GF-D8 (cell line): ENCODE results near the gene IKZF4.
"Not testable (repeated sequence)": the region's sequence is repeated elsewhere in the genome, so short reads cannot be mapped to it uniquely, and the experiment has no call there.

Experiments used
- DNase-seq: peaks from one replicate; lab custom pipeline; 2025; lab: John Stamatoyannopoulos, UW

IKZF4 gene

GRCh38 chr12:56020423-56021184 lies at the start of gene IKZF4:
Gene IKZF4 (plus strand): TSS chr12:56021043. CDS start chr12:56021494, 451 bp downstream.
- peak; percentile 92 for DNase-seq

- no peak for DNase-seq
Measured at GRCh38 chr12:55972042-55972441, 48.8 kb upstream of the IKZF4 start.

DNA sequence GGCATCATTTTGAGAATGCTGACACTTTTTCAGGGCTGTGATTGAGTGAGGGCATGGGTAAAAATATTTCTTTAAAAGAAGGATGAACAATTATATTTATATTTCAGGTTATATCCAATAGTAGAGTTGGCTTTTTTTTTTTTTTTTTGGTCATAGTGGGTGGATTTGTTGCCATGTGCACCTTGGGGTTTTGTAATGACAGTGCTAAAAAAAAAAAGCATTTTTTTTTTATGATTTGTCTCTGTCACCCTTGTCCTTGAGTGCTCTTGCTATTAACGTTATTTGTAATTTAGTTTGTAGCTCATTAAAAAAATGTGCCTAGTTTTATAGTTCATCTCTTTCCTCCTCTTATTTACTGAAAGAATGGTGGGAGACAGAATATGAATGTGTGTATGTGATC lies 48.4 kb upstream of the IKZF4 start:
- DNase-seq = no peak

- no peak for DNase-seq
Measured at GRCh38 chr12:55972911-55973598, 47.8 kb upstream of the IKZF4 start.

GRCh38 chr12:55973599-55974307 lies 47.1 kb upstream of the IKZF4 start, which contains the start of gene RAB5B:
Gene RAB5B (plus strand): TSS chr12:55974078. CDS start chr12:55986961, 12,883 bp downstream.
- DNase-seq = peak; percentile 100

GRCh38 chr12:55974308-55974730 lies 46.5 kb upstream of the IKZF4 start:
- peak; percentile 12 for DNase-seq

DNA sequence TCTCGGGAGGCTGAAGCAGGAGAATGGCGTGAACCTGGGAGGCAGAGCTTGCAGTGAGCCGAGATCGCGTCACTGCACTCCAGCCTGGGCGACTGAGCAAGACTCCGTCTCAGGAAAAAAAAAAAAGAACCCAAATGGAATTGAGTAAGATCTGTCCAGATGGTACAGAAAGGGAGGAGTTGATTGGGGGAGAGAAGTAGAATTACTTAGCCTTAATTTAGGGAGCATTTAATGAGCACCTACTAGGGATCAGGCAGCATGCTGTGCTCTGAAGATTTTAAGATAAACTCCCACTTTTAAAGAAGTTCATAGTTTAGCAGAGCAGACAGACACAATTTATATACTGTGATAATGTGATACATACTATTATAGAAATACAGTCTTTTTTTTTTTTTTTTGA lies 42.5 kb upstream of the IKZF4 start:
- DNase-seq = peak; percentile 83

DNA sequence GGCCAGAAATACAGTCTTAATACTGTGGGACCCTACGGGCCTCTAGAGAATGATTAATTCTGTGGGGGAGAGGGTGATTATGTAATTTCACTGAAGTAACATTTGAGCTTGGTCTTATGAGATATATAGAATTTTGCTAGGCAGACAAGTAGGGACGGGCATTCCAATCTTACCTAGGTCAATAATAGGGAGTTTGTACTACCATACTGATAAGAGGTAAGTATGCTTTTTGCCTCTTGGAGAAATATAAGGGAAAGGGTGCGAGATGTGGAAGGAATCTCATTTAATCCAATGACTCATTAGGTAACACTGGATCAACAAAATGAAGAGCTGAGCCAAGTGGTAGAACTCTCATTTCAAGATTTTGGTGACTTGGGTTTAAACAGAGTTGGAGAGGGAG lies 41.8 kb upstream of the IKZF4 start:
- DNase-seq = no peak

- DNase-seq = not testable (repeated sequence)
Measured at GRCh38 chr12:55981882-55982281, 39.0 kb upstream of the IKZF4 start.

GRCh38 chr12:55982319-55982936 lies 38.4 kb upstream of the IKZF4 start:
- DNase-seq = peak; percentile 92

- DNase-seq = peak; percentile 81
Measured at GRCh38 chr12:55983232-55983842, 37.5 kb upstream of the IKZF4 start.

DNA sequence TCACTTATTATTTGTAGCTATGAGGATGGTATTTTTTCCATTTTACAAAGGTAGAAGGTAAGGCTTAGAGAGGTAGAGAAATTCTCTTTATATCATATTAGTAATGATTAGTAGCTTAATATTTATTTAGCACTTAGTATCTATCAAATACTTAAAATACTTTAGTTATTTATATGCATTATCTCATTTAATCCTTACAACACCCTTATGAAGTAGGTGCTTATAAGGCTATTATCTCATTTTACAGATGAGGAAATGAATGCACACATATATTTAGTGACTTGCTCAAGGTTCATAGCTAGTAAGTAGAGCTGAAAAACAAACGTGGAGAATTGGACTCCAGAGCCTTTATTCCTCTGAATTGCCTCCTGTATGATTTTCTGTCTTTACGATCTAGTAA lies 36.0 kb upstream of the IKZF4 start:
- no peak for DNase-seq

- DNase-seq = peak; percentile 70
Measured at GRCh38 chr12:55985341-55985740, 35.5 kb upstream of the IKZF4 start.

DNA sequence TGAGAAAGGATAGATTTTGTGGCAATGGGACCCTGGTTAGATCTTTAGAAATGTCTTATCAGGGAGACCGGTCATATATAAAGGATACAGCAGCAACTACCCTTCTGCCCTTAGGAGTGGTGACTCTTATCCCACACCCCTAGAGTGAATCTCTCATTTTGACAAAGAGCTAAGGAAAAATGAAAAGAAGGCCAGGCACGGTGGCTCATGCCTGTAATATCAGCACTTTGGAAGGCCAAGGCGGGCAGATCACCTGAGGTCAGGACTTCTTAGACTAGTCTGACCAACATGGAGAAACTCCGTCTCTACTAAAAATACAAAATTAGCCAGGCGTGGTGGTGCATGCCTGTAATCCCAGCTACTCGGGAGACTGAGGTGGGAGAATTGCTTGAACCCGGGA lies 34.9 kb upstream of the IKZF4 start:
- not testable (repeated sequence) for DNase-seq

- DNase-seq = no peak
Measured at GRCh38 chr12:55991110-55991509, 29.7 kb upstream of the IKZF4 start.

GRCh38 chr12:55993230-55993853 lies 27.5 kb upstream of the IKZF4 start:
- DNase-seq = no peak

- no peak for DNase-seq
Measured at GRCh38 chr12:55995366-55995765, 25.5 kb upstream of the IKZF4 start.

DNA sequence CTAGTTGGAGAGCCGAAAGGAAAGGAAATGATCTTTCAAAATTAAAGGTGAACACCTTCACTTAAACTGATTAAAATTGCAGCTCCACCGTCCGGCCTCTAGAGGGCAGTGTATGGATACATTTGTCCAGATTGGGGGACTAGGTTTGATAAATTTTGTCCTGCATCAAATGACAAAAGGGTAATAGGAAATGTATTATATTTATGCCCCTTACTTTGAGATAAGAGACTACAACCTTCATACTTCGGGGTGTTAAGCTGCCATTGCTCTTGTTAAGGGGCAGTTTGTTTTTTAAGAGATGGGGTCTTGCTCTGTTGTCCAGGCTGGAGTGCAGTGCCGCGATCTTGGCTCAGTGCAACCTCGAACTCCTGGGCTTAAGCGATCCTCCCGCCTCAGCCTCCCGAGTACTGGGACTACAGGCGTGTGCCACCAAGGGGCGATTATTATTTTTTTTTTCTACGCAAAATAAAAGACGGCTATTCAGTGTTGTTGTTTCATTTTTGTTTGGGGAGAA lies 24.6 kb upstream of the IKZF4 start:
- no peak for DNase-seq

DNA sequence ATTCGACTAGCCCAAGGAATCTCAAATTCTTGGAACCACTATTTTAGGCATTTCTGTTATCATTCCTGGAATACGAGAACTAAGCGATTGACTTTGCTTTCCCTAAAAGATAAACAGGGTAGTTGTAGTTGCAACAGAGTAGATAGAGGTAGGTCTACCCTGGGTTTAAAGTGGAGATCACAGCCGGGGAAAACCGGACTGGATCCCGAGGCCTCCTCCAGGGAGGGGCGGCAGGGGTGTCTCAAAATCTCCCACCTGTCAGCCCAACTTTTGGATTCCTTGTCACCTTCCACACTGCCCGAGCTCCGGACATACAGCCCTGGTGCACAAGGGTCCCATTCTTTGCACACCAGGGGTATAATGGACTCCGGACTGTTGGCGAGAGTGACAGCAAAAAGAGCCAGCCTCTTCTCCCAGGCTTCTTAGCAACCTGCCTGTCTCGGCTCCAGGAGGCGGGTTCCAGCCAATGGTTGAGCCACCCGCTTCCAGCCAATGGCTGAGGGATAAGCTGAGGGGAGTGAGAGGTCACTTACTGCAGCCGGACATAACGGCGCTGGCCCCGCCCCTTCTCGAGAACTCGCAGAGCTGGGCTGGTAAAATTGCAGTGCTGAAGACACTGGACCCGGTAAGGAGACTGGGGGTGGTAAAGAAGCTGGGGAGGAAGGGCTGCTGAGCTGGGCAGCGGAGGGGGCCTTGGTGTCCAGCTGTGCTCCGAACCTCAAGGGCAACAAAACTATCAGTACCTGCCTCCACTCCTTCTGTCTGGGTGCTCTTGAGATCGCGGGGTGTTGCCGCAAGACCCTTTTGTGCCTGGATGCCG lies 23.9 kb upstream of the IKZF4 start, which contains the start of gene SUOX:
Gene SUOX (plus strand): TSS at position 562 of the 820 bp plus-strand sequence. CDS start 4,946 bp downstream, outside the sequence.
- DNase-seq = no peak

- DNase-seq = no peak
Measured at GRCh38 chr12:55997535-55997859, 23.3 kb upstream of the IKZF4 start.
